Measurements from ENCODE around the gene DEUP1. TPM values are rescaled to one million over a fixed set of nuclear protein-coding genes. Genes with fewer than 3 reads are reported as not detected.

DEUP1 gene
- total and polyA plus RNA-seq, 9 of the 15 experiments (the other 6 are each of a cell fraction or from before 2014, with no cell fraction given), result 1.4 to 10.9 (median 9.3) TPM

DNA sequence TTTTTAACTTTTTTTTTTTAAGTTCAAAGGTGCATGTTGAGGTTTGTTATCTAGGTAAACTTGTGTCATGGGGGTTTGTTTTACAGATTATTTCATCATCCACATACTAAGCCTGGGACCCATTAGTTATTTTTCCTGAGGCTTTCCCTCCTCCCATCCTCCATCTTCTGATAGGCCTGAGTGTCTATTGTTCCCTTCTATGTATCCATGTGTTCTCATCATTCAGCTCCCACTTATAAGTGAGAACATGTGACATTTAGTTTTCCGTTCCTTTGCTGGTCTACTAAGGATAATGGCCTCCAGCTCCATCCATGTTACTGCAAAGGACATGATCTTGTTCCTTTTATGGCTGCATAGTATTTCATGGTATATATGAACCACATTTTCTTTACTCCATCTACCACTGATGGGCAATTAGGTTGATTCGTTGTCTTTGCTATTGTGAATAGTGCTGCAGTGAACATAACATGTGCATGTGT is 14.4 kb downstream of the DEUP1 start (continued):
- TF ChIP-seq ZNF184 (CRISPR knock-in tag; IDR thresholded peaks at IDR 0.05) (no peak), ZNF146 (CRISPR knock-in tag; IDR thresholded peaks at IDR 0.05; ENCODE audit: unreplicated experiment) (peak; percentile 43), SMARCA5 (IDR thresholded peaks at IDR 0.05) (no peak; the same call in 1 of the 2 replicates), ARID1B (IDR thresholded peaks at IDR 0.05) (peak; percentile 69; the same call in 1 of the 2 replicates), L3MBTL2 (IDR thresholded peaks at IDR 0.05) (peak; percentile 65), CBFA2T3 (IDR thresholded peaks at IDR 0.05) (peak; percentile 34), BACH1 (tag; IDR thresholded peaks at IDR 0.05) (peak; percentile 69; the same call in 1 of the 2 replicates), PURB (CRISPR knock-in tag; IDR thresholded peaks at IDR 0.05; ENCODE audit: low read depth) (no peak), CBFA2T2 (conservative IDR thresholded peaks at IDR 0.05) (no peak), MBD2 (IDR thresholded peaks at IDR 0.05; ENCODE audit: borderline replicate concordance, low read depth) (no peak), TOE1 (IDR thresholded peaks at IDR 0.05; ENCODE audit: borderline replicate concordance) (no peak), TOE1 (CRISPR knock-in tag; IDR thresholded peaks at IDR 0.05; ENCODE audit: borderline replicate concordance, low read depth) (no peak), GTF2E2 (tag; IDR thresholded peaks at IDR 0.05) (peak; percentile 88), ZNF766 (CRISPR knock-in tag; conservative IDR thresholded peaks at IDR 0.05) (peak; percentile 75), NRF1 (conservative IDR thresholded peaks at IDR 0.05 in 1 of 2, IDR thresholded peaks at IDR 0.05 in 1 of 2) (0 out of 4 replicates have a peak, but pooled peaks of 1 of the 2 experiments have one; percentile 9), ZNF589 (CRISPR knock-in tag; IDR thresholded peaks at IDR 0.05; ENCODE audit: low read depth) (peak; percentile 85), TRIM24 (IDR thresholded peaks at IDR 0.05) (peak; percentile 93 to 94), SOX6 (IDR thresholded peaks at IDR 0.05) (peak; percentile 84), ZNF584 (CRISPR knock-in tag; IDR thresholded peaks at IDR 0.05; ENCODE audit: low read depth) (peak; percentile 80), PRPF4 (IDR thresholded peaks at IDR 0.05; ENCODE audit: insufficient read depth, low read depth, low read length, poor library complexity, severe bottlenecking) (no peak)
- TF ChIP-seq, protein P1, sequence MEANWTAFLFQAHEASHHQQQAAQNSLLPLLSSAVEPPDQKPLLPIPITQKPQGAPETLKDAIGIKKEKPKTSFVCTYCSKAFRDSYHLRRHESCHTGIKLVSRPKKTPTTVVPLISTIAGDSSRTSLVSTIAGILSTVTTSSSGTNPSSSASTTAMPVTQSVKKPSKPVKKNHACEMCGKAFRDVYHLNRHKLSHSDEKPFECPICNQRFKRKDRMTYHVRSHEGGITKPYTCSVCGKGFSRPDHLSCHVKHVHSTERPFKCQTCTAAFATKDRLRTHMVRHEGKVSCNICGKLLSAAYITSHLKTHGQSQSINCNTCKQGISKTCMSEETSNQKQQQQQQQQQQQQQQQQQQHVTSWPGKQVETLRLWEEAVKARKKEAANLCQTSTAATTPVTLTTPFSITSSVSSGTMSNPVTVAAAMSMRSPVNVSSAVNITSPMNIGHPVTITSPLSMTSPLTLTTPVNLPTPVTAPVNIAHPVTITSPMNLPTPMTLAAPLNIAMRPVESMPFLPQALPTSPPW (CRISPR knock-in tag; IDR thresholded peaks at IDR 0.05), result peak; percentile 35; the same call in 1 of the 2 replicates
- TF ChIP-seq, protein P2, sequence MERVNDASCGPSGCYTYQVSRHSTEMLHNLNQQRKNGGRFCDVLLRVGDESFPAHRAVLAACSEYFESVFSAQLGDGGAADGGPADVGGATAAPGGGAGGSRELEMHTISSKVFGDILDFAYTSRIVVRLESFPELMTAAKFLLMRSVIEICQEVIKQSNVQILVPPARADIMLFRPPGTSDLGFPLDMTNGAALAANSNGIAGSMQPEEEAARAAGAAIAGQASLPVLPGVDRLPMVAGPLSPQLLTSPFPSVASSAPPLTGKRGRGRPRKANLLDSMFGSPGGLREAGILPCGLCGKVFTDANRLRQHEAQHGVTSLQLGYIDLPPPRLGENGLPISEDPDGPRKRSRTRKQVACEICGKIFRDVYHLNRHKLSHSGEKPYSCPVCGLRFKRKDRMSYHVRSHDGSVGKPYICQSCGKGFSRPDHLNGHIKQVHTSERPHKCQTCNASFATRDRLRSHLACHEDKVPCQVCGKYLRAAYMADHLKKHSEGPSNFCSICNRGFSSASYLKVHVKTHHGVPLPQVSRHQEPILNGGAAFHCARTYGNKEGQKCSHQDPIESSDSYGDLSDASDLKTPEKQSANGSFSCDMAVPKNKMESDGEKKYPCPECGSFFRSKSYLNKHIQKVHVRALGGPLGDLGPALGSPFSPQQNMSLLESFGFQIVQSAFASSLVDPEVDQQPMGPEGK (CRISPR knock-in tag; IDR thresholded peaks at IDR 0.05; ENCODE audit: borderline replicate concordance), result no peak
- TF ChIP-seq, protein P3, sequence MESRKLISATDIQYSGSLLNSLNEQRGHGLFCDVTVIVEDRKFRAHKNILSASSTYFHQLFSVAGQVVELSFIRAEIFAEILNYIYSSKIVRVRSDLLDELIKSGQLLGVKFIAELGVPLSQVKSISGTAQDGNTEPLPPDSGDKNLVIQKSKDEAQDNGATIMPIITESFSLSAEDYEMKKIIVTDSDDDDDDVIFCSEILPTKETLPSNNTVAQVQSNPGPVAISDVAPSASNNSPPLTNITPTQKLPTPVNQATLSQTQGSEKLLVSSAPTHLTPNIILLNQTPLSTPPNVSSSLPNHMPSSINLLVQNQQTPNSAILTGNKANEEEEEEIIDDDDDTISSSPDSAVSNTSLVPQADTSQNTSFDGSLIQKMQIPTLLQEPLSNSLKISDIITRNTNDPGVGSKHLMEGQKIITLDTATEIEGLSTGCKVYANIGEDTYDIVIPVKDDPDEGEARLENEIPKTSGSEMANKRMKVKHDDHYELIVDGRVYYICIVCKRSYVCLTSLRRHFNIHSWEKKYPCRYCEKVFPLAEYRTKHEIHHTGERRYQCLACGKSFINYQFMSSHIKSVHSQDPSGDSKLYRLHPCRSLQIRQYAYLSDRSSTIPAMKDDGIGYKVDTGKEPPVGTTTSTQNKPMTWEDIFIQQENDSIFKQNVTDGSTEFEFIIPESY (CRISPR knock-in tag; IDR thresholded peaks at IDR 0.05), result no peak
- TF ChIP-seq, protein P4, sequence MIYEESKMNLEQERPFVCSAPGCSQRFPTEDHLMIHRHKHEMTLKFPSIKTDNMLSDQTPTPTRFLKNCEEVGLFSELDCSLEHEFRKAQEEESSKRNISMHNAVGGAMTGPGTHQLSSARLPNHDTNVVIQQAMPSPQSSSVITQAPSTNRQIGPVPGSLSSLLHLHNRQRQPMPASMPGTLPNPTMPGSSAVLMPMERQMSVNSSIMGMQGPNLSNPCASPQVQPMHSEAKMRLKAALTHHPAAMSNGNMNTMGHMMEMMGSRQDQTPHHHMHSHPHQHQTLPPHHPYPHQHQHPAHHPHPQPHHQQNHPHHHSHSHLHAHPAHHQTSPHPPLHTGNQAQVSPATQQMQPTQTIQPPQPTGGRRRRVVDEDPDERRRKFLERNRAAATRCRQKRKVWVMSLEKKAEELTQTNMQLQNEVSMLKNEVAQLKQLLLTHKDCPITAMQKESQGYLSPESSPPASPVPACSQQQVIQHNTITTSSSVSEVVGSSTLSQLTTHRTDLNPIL (CRISPR knock-in tag; IDR thresholded peaks at IDR 0.05), result 0 out of 2 replicates have a peak, but pooled peaks have one; percentile 30
